Uterine smooth muscle cell (primary cell): ENCODE results near the gene DRICH1. TPM values are rescaled to one million over a fixed set of nuclear protein-coding genes. Genes with fewer than 3 reads are reported as not detected.

Experiments used
- total RNA-seq: library from RNA; depleted of rRNA; stranded (reverse); fragments of >200 nt; gene quantifications from 2 replicates; pipeline ENCODE4 v1.2.3, GENCODE V29; 2014

DRICH1 gene
- total RNA-seq, result 0.11 TPM in 1 of 2 replicates, not detected in the other

DNA sequence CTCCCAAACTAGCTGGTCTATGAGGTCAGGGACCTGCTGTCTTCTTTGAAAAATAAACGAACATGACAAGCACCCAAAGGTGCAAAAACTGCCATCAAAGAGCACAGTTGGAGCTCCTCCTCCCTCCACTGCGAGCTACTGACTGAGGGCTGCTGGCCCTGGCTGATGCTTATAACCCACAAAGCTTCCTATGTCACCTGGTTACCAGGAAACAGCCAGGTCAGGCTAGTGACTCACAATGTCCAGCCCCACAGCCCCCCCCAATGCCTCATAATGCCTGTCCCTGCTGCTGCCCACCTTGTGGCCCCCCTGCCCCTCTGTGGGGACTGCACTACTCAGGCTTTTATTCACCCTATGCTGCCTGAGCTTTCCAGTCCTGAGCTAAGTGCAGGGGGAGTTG is at the start of gene DRICH1:
DRICH1 (minus strand) TSS at position 144 of the 400 bp plus-strand sequence. CDS start 298 bp downstream, outside the sequence.

GRCh38 chr22:23579870-23580575 is 52.1 kb downstream of the DRICH1 start, which contains the start of gene IGLL1:
TSS of gene IGLL1 (minus strand) at chr22:23580290. CDS start at chr22:23580190, 100 bp downstream.

Other genes with a start within 250 kb of the DRICH1 start
- not detected in 2 replicates for gene IGLL1, start 52.0 kb downstream of the DRICH1 start, total RNA-seq
- gene RGL4, start 58.7 kb upstream of the DRICH1 start, total RNA-seq, result under 0.01 TPM in 1 of 2 replicates, not detected in the other
- 3.0 and 4.7 TPM in 2 replicates for gene ZNF70, start 118.8 kb upstream of the DRICH1 start, total RNA-seq
- not detected in 2 replicates for gene VPREB3, start 122.1 kb upstream of the DRICH1 start, total RNA-seq
- gene C22orf15, start 130.7 kb upstream of the DRICH1 start, total RNA-seq, result 0.37 and 0.77 TPM in 2 replicates
- gene CHCHD10, start 135.7 kb upstream of the DRICH1 start, total RNA-seq, result 0.33 and 1.00 TPM in 2 replicates
- gene MMP11, start 140.5 kb upstream of the DRICH1 start, total RNA-seq, result 3.8 and 14.2 TPM in 2 replicates
- 25.5 and 25.7 TPM in 2 replicates for gene SMARCB1, start 154.6 kb upstream of the DRICH1 start, total RNA-seq
- 0.44 and 2.0 TPM in 2 replicates for gene DERL3, start 206.7 kb upstream of the DRICH1 start, total RNA-seq
- gene SLC2A11, start 225.6 kb upstream of the DRICH1 start, total RNA-seq, result 6.8 and 17.0 TPM in 2 replicates